ENCODE results near the gene SULT1E1. TPM values are rescaled to one million over a fixed set of nuclear protein-coding genes. Genes with fewer than 3 reads are reported as not detected.

The SULT1E1 gene
- total RNA-seq, 1 experiment from 2014 or later = not detected

DNA sequence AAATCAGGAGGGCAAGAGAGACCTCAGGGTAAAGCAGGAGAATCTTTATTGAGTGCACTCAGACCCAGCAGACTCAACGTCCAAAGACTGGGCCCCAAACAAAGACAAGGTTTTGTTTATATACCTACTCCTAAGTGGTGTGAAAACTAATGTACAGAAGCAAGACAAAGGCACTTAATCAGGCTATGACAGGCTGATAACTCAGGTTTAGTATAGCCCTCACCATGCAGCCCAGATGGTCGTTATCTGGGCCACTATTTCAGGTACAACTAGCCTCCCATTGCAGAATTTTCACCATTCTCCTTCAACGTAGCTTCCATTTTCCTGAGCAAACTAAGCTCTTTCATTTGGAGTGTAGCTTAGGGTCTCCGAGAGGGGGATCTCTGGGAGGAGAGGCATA lies 36.9 kb downstream of the SULT1E1 start (continued):
- TF ChIP-seq, protein P1, sequence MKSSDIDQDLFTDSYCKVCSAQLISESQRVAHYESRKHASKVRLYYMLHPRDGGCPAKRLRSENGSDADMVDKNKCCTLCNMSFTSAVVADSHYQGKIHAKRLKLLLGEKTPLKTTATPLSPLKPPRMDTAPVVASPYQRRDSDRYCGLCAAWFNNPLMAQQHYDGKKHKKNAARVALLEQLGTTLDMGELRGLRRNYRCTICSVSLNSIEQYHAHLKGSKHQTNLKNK (CRISPR knock-in tag; IDR thresholded peaks at IDR 0.05) = no peak

DNA sequence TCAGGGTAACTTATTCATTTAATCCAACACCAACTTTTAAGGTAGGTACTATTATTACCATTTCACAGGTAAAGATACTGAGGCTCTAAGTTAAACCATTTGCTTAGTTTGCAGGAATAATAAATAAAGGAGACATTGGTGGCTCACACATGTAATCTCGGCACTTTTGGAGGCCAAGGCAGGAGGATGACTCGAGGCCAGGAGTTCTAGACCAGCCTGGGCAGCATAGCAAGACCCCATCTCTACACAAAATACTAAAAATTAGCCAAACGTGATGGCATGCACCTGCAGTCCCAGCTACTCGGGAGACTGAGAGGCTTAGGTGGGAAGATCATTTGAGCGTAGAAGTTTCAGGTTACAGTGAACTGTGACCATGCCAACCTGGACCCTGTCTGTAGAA lies 37.7 kb downstream of the SULT1E1 start:
- POLR2A ChIA-PET = no interaction called here
- no peak for TF ChIP-seq JUN (CRISPR knock-in tag; IDR thresholded peaks at IDR 0.05)
- TF ChIP-seq PRRX2 (CRISPR knock-in tag; IDR thresholded peaks at IDR 0.05) = no peak
- TF ChIP-seq EMX1 (CRISPR knock-in tag; IDR thresholded peaks at IDR 0.05) = no peak
- TF ChIP-seq, protein P2, sequence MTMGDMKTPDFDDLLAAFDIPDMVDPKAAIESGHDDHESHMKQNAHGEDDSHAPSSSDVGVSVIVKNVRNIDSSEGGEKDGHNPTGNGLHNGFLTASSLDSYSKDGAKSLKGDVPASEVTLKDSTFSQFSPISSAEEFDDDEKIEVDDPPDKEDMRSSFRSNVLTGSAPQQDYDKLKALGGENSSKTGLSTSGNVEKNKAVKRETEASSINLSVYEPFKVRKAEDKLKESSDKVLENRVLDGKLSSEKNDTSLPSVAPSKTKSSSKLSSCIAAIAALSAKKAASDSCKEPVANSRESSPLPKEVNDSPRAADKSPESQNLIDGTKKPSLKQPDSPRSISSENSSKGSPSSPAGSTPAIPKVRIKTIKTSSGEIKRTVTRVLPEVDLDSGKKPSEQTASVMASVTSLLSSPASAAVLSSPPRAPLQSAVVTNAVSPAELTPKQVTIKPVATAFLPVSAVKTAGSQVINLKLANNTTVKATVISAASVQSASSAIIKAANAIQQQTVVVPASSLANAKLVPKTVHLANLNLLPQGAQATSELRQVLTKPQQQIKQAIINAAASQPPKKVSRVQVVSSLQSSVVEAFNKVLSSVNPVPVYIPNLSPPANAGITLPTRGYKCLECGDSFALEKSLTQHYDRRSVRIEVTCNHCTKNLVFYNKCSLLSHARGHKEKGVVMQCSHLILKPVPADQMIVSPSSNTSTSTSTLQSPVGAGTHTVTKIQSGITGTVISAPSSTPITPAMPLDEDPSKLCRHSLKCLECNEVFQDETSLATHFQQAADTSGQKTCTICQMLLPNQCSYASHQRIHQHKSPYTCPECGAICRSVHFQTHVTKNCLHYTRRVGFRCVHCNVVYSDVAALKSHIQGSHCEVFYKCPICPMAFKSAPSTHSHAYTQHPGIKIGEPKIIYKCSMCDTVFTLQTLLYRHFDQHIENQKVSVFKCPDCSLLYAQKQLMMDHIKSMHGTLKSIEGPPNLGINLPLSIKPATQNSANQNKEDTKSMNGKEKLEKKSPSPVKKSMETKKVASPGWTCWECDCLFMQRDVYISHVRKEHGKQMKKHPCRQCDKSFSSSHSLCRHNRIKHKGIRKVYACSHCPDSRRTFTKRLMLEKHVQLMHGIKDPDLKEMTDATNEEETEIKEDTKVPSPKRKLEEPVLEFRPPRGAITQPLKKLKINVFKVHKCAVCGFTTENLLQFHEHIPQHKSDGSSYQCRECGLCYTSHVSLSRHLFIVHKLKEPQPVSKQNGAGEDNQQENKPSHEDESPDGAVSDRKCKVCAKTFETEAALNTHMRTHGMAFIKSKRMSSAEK (CRISPR knock-in tag; IDR thresholded peaks at IDR 0.05; ENCODE audit: borderline replicate concordance) = no peak
- no peak for TF ChIP-seq CREB1 (CRISPR knock-in tag; IDR thresholded peaks at IDR 0.05)
- Mint-ChIP-seq H3K4me1 (peaks cover 11% of the 10 kb centered on the region), H3K27ac (no peak overlapping the region), H3K4me3 (no peak overlapping the region), H3K9me3 (peaks cover 10% of the 10 kb centered on the region), H3K27me3 (ENCODE audit: low read depth) (no peaks in the 10 kb centered on the region), H3K36me3 (no peaks in the 10 kb centered on the region)
- DNase-seq (ENCODE audit: low spot score) (no peak), ATAC-seq (no peak)
- CTCF ChIA-PET = no interaction called here

DNA sequence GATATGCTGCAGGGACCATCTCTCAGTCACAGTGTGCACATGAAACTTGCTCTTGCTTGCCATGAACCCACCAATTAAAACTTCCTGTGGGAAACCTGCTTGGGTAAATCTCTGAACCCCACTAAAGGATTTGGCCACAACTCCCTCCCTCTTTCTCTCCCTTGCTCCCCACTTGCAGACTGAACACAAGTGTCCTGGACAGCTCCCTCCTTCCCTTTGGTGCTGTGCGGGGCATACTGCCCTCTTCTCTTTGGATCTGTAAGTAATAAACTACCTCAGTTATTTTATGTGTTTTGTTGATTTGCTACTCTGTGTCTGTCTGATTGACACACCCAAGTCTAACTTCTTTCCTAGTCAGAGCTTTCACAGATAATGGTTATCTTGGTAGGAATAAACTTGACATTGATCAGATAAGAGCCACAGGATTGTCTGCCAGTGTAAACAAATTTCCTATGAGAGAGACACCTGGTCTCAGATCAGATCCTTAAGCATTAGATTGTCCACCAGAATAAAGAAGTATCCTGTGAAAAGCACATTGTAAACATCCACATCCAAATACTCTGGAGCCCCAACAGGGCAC lies 41.8 kb downstream of the SULT1E1 start:
- H3K27me3 Mint-ChIP-seq (ENCODE audit: low read depth) = no peaks in the 10 kb centered on the region
- CTCF ChIA-PET = no interaction called here
- POLR2A ChIA-PET = no interaction called here
- no peak for TF ChIP-seq ZNF138 (CRISPR knock-in tag; conservative IDR thresholded peaks at IDR 0.05)
- no peak for TF ChIP-seq SOX15 (CRISPR knock-in tag; IDR thresholded peaks at IDR 0.05)
- no peak for TF ChIP-seq ZNF396 (CRISPR knock-in tag; IDR thresholded peaks at IDR 0.05; ENCODE audit: borderline replicate concordance)
- TF ChIP-seq, protein P3, sequence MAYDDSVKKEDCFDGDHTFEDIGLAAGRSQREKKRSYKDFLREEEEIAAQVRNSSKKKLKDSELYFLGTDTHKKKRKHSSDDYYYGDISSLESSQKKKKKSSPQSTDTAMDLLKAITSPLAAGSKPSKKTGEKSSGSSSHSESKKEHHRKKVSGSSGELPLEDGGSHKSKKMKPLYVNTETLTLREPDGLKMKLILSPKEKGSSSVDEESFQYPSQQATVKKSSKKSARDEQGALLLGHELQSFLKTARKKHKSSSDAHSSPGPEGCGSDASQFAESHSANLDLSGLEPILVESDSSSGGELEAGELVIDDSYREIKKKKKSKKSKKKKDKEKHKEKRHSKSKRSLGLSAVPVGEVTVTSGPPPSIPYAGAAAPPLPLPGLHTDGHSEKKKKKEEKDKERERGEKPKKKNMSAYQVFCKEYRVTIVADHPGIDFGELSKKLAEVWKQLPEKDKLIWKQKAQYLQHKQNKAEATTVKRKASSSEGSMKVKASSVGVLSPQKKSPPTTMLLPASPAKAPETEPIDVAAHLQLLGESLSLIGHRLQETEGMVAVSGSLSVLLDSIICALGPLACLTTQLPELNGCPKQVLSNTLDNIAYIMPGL (CRISPR knock-in tag; IDR thresholded peaks at IDR 0.05) = no peak
- TF ChIP-seq, protein P4, sequence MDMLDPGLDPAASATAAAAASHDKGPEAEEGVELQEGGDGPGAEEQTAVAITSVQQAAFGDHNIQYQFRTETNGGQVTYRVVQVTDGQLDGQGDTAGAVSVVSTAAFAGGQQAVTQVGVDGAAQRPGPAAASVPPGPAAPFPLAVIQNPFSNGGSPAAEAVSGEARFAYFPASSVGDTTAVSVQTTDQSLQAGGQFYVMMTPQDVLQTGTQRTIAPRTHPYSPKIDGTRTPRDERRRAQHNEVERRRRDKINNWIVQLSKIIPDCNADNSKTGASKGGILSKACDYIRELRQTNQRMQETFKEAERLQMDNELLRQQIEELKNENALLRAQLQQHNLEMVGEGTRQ (CRISPR knock-in tag; IDR thresholded peaks at IDR 0.05) = no peak
- TF ChIP-seq, protein P5, sequence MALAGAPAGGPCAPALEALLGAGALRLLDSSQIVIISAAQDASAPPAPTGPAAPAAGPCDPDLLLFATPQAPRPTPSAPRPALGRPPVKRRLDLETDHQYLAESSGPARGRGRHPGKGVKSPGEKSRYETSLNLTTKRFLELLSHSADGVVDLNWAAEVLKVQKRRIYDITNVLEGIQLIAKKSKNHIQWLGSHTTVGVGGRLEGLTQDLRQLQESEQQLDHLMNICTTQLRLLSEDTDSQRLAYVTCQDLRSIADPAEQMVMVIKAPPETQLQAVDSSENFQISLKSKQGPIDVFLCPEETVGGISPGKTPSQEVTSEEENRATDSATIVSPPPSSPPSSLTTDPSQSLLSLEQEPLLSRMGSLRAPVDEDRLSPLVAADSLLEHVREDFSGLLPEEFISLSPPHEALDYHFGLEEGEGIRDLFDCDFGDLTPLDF (CRISPR knock-in tag; IDR thresholded peaks at IDR 0.05) = no peak
- TF ChIP-seq, protein P6, sequence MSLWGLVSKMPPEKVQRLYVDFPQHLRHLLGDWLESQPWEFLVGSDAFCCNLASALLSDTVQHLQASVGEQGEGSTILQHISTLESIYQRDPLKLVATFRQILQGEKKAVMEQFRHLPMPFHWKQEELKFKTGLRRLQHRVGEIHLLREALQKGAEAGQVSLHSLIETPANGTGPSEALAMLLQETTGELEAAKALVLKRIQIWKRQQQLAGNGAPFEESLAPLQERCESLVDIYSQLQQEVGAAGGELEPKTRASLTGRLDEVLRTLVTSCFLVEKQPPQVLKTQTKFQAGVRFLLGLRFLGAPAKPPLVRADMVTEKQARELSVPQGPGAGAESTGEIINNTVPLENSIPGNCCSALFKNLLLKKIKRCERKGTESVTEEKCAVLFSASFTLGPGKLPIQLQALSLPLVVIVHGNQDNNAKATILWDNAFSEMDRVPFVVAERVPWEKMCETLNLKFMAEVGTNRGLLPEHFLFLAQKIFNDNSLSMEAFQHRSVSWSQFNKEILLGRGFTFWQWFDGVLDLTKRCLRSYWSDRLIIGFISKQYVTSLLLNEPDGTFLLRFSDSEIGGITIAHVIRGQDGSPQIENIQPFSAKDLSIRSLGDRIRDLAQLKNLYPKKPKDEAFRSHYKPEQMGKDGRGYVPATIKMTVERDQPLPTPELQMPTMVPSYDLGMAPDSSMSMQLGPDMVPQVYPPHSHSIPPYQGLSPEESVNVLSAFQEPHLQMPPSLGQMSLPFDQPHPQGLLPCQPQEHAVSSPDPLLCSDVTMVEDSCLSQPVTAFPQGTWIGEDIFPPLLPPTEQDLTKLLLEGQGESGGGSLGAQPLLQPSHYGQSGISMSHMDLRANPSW (CRISPR knock-in tag; conservative IDR thresholded peaks at IDR 0.05; ENCODE audit: low read depth) = no peak
- no peak for TF ChIP-seq PRRX2 (CRISPR knock-in tag; IDR thresholded peaks at IDR 0.05)
- TF ChIP-seq, protein P7, sequence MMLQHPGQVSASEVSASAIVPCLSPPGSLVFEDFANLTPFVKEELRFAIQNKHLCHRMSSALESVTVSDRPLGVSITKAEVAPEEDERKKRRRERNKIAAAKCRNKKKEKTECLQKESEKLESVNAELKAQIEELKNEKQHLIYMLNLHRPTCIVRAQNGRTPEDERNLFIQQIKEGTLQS (CRISPR knock-in tag; conservative IDR thresholded peaks at IDR 0.05) = no peak
- no peaks in the 10 kb centered on the region for H3K4me1 Mint-ChIP-seq
- no peaks in the 10 kb centered on the region for H3K36me3 Mint-ChIP-seq
- no peak overlapping the region for H3K27ac Mint-ChIP-seq
- DNase-seq (ENCODE audit: low spot score) = no peak
- H3K9me3 Mint-ChIP-seq = no peaks in the 10 kb centered on the region
- ATAC-seq = no peak
- no peak overlapping the region for H3K4me3 Mint-ChIP-seq
